Adrenal gland (tissue), 12 donors: ENCODE data around the gene MYO1B. TPM values are rescaled to one million over a fixed set of nuclear protein-coding genes. Genes with fewer than 3 reads are reported as not detected.

Experiments
- DNase-seq, 7 donors: peaks; one replicate each; pipeline ENCODE4 v3.0.0-alpha.2; 2019 to 2020
- H3K27ac ChIP-seq, 5 donors: fragments of 200-600 bp; sonication (generic) in 4 of 5; 1 replicate in 3 of 5; 2 replicates in 2 of 5; pipeline versions ENCODE4 v1.5.1 to v1.8.0; 2016 to 2020; ENCODE audit warnings: mild to moderate bottlenecking in 1 of 5
- H3K27me3 ChIP-seq: fragments of 200-600 bp; 2 replicates; pipeline ENCODE4 v1.8.0; 2021
- H3K36me3 ChIP-seq, 2 donors: fragments of 200-600 bp; replicated peaks in 1 of 2; 1 replicate in 1 of 2; 2 replicates in 1 of 2; pipeline versions ENCODE4 v1.5.1 to v1.8.0; 2018 to 2022
- H3K4me1 ChIP-seq, 2 donors: fragments of 200-600 bp; replicated peaks in 1 of 2; 1 replicate in 1 of 2; 2 replicates in 1 of 2; pipeline versions ENCODE4 v1.5.1 to v1.8.0; 2018 to 2021
- H3K4me3 ChIP-seq, 4 donors: fragments of 200-600 bp; sonication (generic) in 3 of 4; one replicate each; pipeline ENCODE4 v1.5.1; 2016 to 2018
- H3K9me3 ChIP-seq, 3 donors: fragments of 200-600 bp; sonication (generic) in 1 of 3; replicated peaks in 1 of 3; 1 replicate in 2 of 3; 2 replicates in 1 of 3; pipeline versions ENCODE4 v1.5.1 to v1.8.0; 2016 to 2021
- POLR2A ChIP-seq, 2 donors: fragments of 450-650 bp; IDR thresholded peaks; one replicate each; pipeline ENCODE4 v1.6.1; 2017; ENCODE audit warnings: antibody characterized with exemption in 2 of 2, mild to moderate bottlenecking in 2 of 2, moderate library complexity in 1 of 2
- whole genome bisulfite sequencing, 4 donors: extraction: QIAGEN DNeasy Blood & Tissue Kit in 2 of 4; methylation state at CpG; one replicate each; pipeline versions ENCODE4 v1.1.5 to v1.1.7; 2013 to 2017; 5-methylcytosine and 5-hydroxymethylcytosine counted together
- intact Hi-C, 2 donors: fragments of 100-400 bp; cut with DNase I; formaldehyde crosslinking; loops; one replicate each; pipeline versions ENCODE4 v1.14.1 to v1.15.0; 2022 to 2023
- polyA plus RNA-seq, 3 donors: library from polyadenylated mRNA; stranded (reverse); fragments of 200-250 nt in 2 of 3; fragments of 350-450 nt in 1 of 3; fragmentation: Illumina TruSeq in 1 of 3; extraction: RNeasy Lipid Tissue Mini Kit (QIAGEN cat#74804) in 1 of 3; gene quantifications; one replicate each; pipeline ENCODE4 v1.2.3, GENCODE V29; 2013 to 2014
- total RNA-seq, 9 donors: library from RNA; depleted of rRNA in 4 of 9; stranded (reverse); fragments of >200 nt in 4 of 9; fragments of 120-200 nt in 1 of 9; fragmentation: NEBNext Ultra II Directional in 1 of 9; extraction: Animal tissue kit (Norgen Biotek cat#: 25700) in 1 of 9; gene quantifications; one replicate each; pipeline versions ENCODE4 v1.1.0 to v1.2.4, GENCODE V29; 2013 to 2023
- TF ChIP-seq, protein P1 (sequence below), 6 experiments: fragments of 450-650 bp in 4 of 6; fragments of 200-600 bp in 2 of 6; sonication (generic) in 1 of 6; IDR thresholded peaks; 1 replicate in 5 of 6; 2 replicates in 1 of 6; pipeline versions ENCODE4 v1.5.1 to v1.8.0; 2016 to 2021; ENCODE audit warnings: antibody characterized with exemption in 6 of 6, mild to moderate bottlenecking in 2 of 6, moderate library complexity in 1 of 6
- donor health status: healthy with polysubstance abuse.
- donor health status: Bipolar disorder and iron deficiency.
- donor health status: DM: yes; HTN: yes; CAD: no.
- donor health status: DM: no; HTN: no; CAD: no.
- donor health status: DM: no; HTN: no; CAD: no.
- donor health status: DM: yes; HTN: yes; CAD: no.

MYO1B gene
- total and polyA plus RNA-seq, 12 donors, result 6.9 to 24.0 (median 14.0) TPM

DNA sequence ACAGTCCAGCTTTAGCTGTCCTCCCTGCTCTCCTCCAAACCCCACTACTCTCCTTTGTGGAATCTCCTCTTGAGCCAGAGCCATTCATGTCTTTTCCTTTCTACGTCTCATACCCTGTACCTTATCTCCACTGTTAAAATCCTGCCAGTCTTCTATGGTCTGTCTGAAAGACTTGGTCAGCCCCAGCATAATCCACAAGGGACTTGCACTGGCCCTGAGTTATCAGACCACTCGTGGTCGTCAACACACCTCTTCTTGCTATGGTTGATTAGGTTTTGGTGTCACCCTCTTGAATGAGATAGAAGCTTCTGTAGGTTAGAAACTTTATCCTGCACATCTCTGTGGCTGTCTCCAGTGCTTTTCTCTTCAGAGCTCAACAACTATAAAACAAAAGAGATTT is 56.8 kb downstream of the MYO1B start:
- no peak overlapping the region for H3K27ac ChIP-seq
- DNase-seq, result no peak
- peaks cover 0 to 5% of the 10 kb centered on the region in 2 donors for H3K4me1 ChIP-seq
- no peak overlapping the region for H3K4me3 ChIP-seq
- H3K9me3 ChIP-seq, result no peaks in the 10 kb centered on the region
- 81 to 95% (median 86%) methylated on average over 3 of the region's 3 CpGs for WGBS, 4 donors
- intact Hi-C loops, result no loop called here
- TF ChIP-seq POLR2A (IDR thresholded peaks at IDR 0.05), result no peak
- TF ChIP-seq, protein P1, sequence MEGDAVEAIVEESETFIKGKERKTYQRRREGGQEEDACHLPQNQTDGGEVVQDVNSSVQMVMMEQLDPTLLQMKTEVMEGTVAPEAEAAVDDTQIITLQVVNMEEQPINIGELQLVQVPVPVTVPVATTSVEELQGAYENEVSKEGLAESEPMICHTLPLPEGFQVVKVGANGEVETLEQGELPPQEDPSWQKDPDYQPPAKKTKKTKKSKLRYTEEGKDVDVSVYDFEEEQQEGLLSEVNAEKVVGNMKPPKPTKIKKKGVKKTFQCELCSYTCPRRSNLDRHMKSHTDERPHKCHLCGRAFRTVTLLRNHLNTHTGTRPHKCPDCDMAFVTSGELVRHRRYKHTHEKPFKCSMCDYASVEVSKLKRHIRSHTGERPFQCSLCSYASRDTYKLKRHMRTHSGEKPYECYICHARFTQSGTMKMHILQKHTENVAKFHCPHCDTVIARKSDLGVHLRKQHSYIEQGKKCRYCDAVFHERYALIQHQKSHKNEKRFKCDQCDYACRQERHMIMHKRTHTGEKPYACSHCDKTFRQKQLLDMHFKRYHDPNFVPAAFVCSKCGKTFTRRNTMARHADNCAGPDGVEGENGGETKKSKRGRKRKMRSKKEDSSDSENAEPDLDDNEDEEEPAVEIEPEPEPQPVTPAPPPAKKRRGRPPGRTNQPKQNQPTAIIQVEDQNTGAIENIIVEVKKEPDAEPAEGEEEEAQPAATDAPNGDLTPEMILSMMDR (IDR thresholded peaks at IDR 0.05), result no peak
- no peaks in the 10 kb centered on the region for H3K27me3 ChIP-seq
- no peaks in the 10 kb centered on the region for H3K36me3 ChIP-seq

DNA sequence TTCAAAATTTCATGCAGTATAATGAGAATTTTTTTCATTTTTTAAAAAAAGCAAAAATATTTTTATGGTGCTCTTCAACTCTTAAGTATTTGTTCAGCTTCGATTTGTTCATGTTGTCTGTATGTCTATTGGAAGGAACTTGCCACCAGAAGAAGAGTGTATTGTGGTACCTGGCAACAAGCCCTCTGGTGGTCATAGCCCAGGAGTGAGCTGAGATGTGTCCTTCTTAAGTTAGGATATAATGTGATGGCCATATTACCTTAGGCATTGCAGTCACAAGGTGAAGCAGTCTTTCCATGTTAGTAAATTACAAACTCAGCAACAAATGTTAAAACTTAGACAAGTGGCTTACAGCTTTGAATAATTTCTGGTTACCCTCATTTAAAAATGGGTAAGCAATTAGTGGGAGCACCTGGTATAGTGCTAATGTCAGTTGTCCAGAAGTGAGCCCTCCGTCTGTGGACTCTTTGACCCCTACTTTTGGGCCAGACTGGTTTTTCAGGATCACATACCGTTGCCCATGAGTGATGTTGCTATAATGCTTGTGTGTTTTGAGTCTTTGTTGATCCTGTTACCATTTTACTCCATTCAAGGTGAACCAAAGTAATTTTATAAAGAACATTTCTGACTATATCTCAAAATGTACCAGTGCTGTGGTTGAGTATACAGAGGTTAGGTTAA is 57.4 kb downstream of the MYO1B start:
- peaks cover 0 to 5% of the 10 kb centered on the region in 2 donors for H3K4me1 ChIP-seq
- H3K4me3 ChIP-seq, result no peak overlapping the region
- TF ChIP-seq, protein P1 (IDR thresholded peaks at IDR 0.05), result no peak
- TF ChIP-seq POLR2A (IDR thresholded peaks at IDR 0.05), result no peak
- H3K9me3 ChIP-seq, result no peaks in the 10 kb centered on the region
- H3K27ac ChIP-seq, result no peak overlapping the region
- WGBS, 4 donors, result 73 to 83% (median 77%) methylated on average over 3 of the region's 3 CpGs
- DNase-seq, result no peak
- H3K36me3 ChIP-seq, result no peaks in the 10 kb centered on the region
- intact Hi-C loops, result no loop called here
- no peaks in the 10 kb centered on the region for H3K27me3 ChIP-seq

DNA sequence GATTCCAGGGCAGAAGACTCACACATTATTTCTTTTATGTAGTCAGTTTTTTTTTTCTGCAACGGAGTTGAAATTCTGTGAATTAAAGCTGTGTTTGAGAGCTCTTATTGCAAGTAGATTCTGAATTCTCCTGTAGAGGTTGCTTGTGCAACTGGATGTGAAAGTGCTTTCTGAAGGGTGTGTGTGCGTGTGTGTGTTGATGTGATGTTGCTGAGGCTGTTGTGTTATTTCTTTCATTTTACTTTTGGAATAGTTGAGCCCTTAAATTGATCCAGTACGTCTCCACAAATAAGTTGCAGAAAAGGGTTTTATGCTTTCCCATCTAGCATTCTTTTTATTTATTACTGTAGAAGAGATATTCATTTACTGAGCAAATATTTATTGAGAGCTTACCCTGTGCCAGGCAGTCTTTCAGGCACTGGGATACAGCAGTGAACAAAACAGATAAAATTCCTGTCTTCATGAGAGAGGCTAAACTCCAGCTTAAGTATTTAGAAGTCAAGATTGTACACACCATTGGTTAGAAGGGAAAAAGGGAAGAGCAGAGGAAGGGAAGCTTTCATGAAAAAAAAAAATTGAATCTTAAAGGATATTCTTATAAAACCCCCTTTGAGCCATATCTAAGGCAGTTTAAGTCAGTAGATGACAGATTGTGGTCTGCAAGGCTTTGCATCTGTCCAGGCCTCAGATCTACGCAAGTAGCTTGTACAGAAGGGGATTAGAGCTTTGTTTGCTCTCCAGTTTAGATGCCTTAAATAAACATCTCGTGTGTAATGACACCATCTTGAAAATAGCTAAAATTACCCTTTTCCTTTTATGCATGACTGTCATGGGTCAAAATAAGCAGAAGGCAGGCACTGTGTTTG is 58.2 kb downstream of the MYO1B start:
- no peaks in the 10 kb centered on the region for H3K27me3 ChIP-seq
- TF ChIP-seq, protein P1 (IDR thresholded peaks at IDR 0.05), result no peak
- no peak for TF ChIP-seq POLR2A (IDR thresholded peaks at IDR 0.05)
- DNase-seq, result no peak
- H3K27ac ChIP-seq, result no peak overlapping the region
- H3K36me3 ChIP-seq, result no peaks in the 10 kb centered on the region
- no peak overlapping the region for H3K4me3 ChIP-seq
- intact Hi-C loops, result no loop called here
- WGBS, 4 donors, result 61 to 84% (median 69%) methylated on average over 5 of the region's 5 CpGs
- H3K4me1 ChIP-seq, result peaks cover 0 to 5% of the 10 kb centered on the region in 2 donors
- no peaks in the 10 kb centered on the region for H3K9me3 ChIP-seq
